Left kidney (tissue), 2 donors: ENCODE data around the gene TRIOBP. TPM values are rescaled to one million over a fixed set of nuclear protein-coding genes. Genes with fewer than 3 reads are reported as not detected.
"Not testable (repeated sequence)": the region's sequence is repeated elsewhere in the genome, so short reads cannot be mapped to it uniquely, and the experiment has no call there.

Source experiments
- DNase-seq: peaks from one replicate; pipeline ENCODE4 v3.0.0-alpha.2; 2013
- polyA plus RNA-seq: library from polyadenylated mRNA; unstranded; fragments of 120-200 nt; gene quantifications from one replicate; pipeline ENCODE4 v1.2.1, GENCODE V29; 2013; ENCODE audit not compliant: insufficient read length

The TRIOBP gene
- polyA plus RNA-seq, 1 donor: 62.9 TPM

- DNase-seq: no peak
Observed at GRCh38 chr22:37775785-37776638, 79.2 kb downstream of the TRIOBP start.

GRCh38 chr22:37776639-37777005, 79.8 kb downstream of the TRIOBP start:
- DNase-seq: no peak

- DNase-seq: peak; percentile 54
Observed at GRCh38 chr22:37777122-37777687, 80.4 kb downstream of the TRIOBP start.

GRCh38 chr22:37778370-37779009, 81.6 kb downstream of the TRIOBP start:
- DNase-seq: no peak

- no peak for DNase-seq
Observed at GRCh38 chr22:37781434-37782059, 84.7 kb downstream of the TRIOBP start.

- DNase-seq: no peak
Observed at GRCh38 chr22:37782340-37783168, 85.7 kb downstream of the TRIOBP start.

- DNase-seq: no peak
Observed at GRCh38 chr22:37784829-37785495, 88.1 kb downstream of the TRIOBP start.

GRCh38 chr22:37790234-37790633, 93.4 kb downstream of the TRIOBP start:
- DNase-seq: no peak

GRCh38 chr22:37792494-37792893, 95.6 kb downstream of the TRIOBP start:
- no peak for DNase-seq

GRCh38 chr22:37794376-37794775, 97.5 kb downstream of the TRIOBP start:
- no peak for DNase-seq

- no peak for DNase-seq
Observed at GRCh38 chr22:37796079-37796478, 99.2 kb downstream of the TRIOBP start.

- DNase-seq: not testable (repeated sequence)
Observed at GRCh38 chr22:37797259-37797658, 100.4 kb downstream of the TRIOBP start.

GRCh38 chr22:37797874-37798500, 101.1 kb downstream of the TRIOBP start:
- no peak for DNase-seq

GRCh38 chr22:37799979-37800378, 103.1 kb downstream of the TRIOBP start:
- not testable (repeated sequence) for DNase-seq

GRCh38 chr22:37801946-37802309, 105.1 kb downstream of the TRIOBP start:
- DNase-seq: no peak

- DNase-seq: peak; percentile 81
Observed at GRCh38 chr22:37802310-37803194, 105.7 kb downstream of the TRIOBP start.

GRCh38 chr22:37803195-37803638, 106.4 kb downstream of the TRIOBP start:
- no peak for DNase-seq

- DNase-seq: no peak
Observed at GRCh38 chr22:37803639-37804351, 106.9 kb downstream of the TRIOBP start.

GRCh38 chr22:37804352-37804880, 107.6 kb downstream of the TRIOBP start:
- no peak for DNase-seq
